Pancreas (tissue), 10 donors: ENCODE data around the gene MALRD1. TPM values are rescaled to one million over a fixed set of nuclear protein-coding genes. Genes with fewer than 3 reads are reported as not detected.

ENCODE experiments used
- ATAC-seq, 4 donors: fragments of 200-7000 bp; cut with Tn5 transposase; one replicate each; pipeline versions ENCODE4 v1.8.0 to v1.9.1; 2020; ENCODE audit warnings: mild to moderate bottlenecking in 4 of 4, moderate library complexity in 4 of 4
- DNase-seq, 6 donors: peaks; one replicate each; pipeline ENCODE4 v3.0.0-alpha.2; 2020
- FAIRE-seq: peaks from 2 replicates; lab custom pipeline; 2012; peaks lifted over from hg19 to GRCh38; lab: Jason Lieb, UNC
- H3K27ac ChIP-seq, 4 donors: fragments of 200-600 bp; sonication (generic); 1 replicate in 3 of 4; 2 replicates in 1 of 4; pipeline versions ENCODE4 v1.5.0 to v1.8.0; 2020
- H3K27me3 ChIP-seq, 4 donors: fragments of 200-600 bp; one replicate each; pipeline ENCODE4 v1.8.0; 2021
- H3K36me3 ChIP-seq, 3 donors: fragments of 200-600 bp; sonication (generic) in 1 of 3; one replicate each; pipeline versions ENCODE4 v1.5.0 to v1.8.0; 2020 to 2021
- H3K4me1 ChIP-seq, 3 donors: fragments of 200-600 bp; one replicate each; pipeline ENCODE4 v1.8.0; 2021
- H3K4me3 ChIP-seq, 4 donors: fragments of 200-600 bp; sonication (generic) in 2 of 4; one replicate each; pipeline versions ENCODE4 v1.5.0 to v1.8.0; 2020 to 2021
- H3K9me3 ChIP-seq, 4 donors: fragments of 200-600 bp; one replicate each; pipeline ENCODE4 v1.8.0; 2021
- WGBS, 2 donors: extraction: QIAGEN DNeasy Blood & Tissue Kit; methylation state at CpG; one replicate each; pipeline ENCODE4 v1.1.7; 2013; 5-methylcytosine and 5-hydroxymethylcytosine counted together
- intact Hi-C, 3 donors: fragments of 100-400 bp; cut with DNase I; formaldehyde crosslinking; loops; one replicate each; pipeline versions ENCODE4 v1.11.1 to v1.14.2; 2022
- polyA plus RNA-seq, 2 donors: library from polyadenylated mRNA; stranded (reverse); fragments of 200-250 nt; gene quantifications; one replicate each; pipeline ENCODE4 v1.2.3, GENCODE V29; 2013
- total RNA-seq, 6 donors: library from RNA; stranded (reverse); fragmentation: NEBNext Ultra II Directional in 4 of 6; extraction: Animal tissue kit (Norgen Biotek cat#: 25700) in 4 of 6; gene quantifications; one replicate each; pipeline versions ENCODE4 v1.2.1 to v1.2.4, GENCODE V29; 2021 to 2023
- TF ChIP-seq, protein P1 (sequence below), 4 donors: fragments of 200-600 bp; sonication (generic) in 3 of 4; IDR thresholded peaks; one replicate each; pipeline versions ENCODE4 v1.5.0 to v1.8.0; 2021; ENCODE audit warnings: antibody characterized with exemption in 4 of 4
- donor health status: healthy with polysubstance abuse.
- donor health status: DM: no; HTN: no; CAD: no; lungs with moderate emphysema.
- donor health status: DM: no; HTN: no; CAD: no.
- donor health status: control.
- donor health status: control.
- donor health status: Bipolar disorder and iron deficiency.
- donor health status: DM: yes; HTN: yes; CAD: no.
- donor health status: DM: no; HTN: no; CAD: no.
- donor health status: DM: no; HTN: no; CAD: no.
- donor health status: DM: yes; HTN: yes; CAD: no.

MALRD1 gene
- total and polyA plus RNA-seq, 8 donors = 0.13 to 0.87 (median 0.31) TPM; not detected in 5

DNA sequence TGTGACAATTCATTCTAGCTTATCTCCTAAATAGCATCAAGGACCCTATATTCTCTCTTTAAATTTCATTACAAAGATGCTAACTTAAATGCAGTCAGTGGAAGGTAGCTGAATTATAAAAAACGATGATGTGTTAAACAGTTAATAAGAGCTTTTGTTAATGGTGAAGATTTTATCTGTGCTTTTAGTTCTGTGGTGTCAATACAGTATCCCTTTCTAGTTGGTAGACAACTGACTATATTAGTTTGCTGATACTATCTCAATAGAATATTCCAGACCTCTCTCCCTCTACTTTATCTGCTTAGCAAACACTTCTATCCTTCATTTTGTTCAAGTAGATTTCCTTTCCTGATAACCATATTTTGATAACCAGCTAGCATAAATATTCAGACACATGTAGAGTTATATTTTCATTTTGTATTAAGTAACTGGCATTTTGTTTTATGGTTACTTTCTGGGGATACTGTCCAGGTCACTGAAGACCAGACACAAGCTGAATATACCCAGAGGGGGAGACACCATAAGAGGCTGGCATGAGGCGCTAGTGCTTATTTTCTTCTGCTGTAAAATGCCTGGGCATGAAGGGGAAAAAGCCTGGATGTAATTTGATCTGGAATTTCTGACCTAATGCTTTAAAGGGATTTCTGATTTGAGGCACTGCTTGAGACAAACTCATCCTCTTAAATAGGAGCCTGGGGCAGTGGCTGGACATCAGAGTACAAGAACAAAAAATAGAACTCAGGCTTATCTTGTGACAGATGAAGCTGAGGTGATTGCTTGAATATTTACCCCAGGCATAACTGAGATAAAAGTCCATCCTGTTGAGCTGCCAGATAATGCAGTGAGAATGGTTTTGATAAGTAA is 197.5 kb downstream of the MALRD1 start:
- WGBS, 2 donors = 45 to 63% methylated on average over 2 of the region's 2 CpGs
- Histone ChIP-seq H3K27me3 (no peaks in the 10 kb centered on the region), H3K4me1 (no peaks in the 10 kb centered on the region), H3K27ac (no peak overlapping the region), H3K4me3 (no peak overlapping the region), H3K9me3 (no peaks in the 10 kb centered on the region), H3K36me3 (no peaks in the 10 kb centered on the region)
- intact Hi-C loops = no loop called here
- DNase-seq = no peak
- TF ChIP-seq, protein P1, sequence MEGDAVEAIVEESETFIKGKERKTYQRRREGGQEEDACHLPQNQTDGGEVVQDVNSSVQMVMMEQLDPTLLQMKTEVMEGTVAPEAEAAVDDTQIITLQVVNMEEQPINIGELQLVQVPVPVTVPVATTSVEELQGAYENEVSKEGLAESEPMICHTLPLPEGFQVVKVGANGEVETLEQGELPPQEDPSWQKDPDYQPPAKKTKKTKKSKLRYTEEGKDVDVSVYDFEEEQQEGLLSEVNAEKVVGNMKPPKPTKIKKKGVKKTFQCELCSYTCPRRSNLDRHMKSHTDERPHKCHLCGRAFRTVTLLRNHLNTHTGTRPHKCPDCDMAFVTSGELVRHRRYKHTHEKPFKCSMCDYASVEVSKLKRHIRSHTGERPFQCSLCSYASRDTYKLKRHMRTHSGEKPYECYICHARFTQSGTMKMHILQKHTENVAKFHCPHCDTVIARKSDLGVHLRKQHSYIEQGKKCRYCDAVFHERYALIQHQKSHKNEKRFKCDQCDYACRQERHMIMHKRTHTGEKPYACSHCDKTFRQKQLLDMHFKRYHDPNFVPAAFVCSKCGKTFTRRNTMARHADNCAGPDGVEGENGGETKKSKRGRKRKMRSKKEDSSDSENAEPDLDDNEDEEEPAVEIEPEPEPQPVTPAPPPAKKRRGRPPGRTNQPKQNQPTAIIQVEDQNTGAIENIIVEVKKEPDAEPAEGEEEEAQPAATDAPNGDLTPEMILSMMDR (IDR thresholded peaks at IDR 0.05) = no peak
- no peak for ATAC-seq
- no peak for FAIRE-seq

DNA sequence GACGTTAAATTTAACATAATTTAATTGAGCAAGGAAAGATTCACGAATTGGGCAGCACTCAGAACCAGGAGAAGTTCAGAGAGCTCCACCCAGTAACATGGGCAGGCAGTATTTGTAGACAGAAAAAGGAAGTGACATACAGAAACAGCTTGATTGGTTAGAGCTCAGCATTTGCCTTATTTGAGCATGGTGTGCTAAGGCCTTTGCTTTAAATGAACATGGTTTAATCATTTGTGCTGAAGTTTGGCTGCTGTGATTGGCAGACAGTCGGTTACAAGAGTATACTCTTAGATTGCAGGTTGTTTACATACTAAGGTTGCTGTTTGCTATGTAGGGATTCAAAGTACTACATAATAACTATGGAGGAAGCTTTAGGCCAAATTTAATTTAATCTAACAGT is 199.2 kb downstream of the MALRD1 start:
- ATAC-seq (no peak), DNase-seq (no peak), FAIRE-seq (no peak)
- no peak overlapping the region for H3K4me3 ChIP-seq
- no peaks in the 10 kb centered on the region for H3K27me3 ChIP-seq
- no peak overlapping the region for H3K27ac ChIP-seq
- WGBS, 2 donors = 39 to 50% methylated on average over 3 of the region's 3 CpGs
- no peaks in the 10 kb centered on the region for H3K4me1 ChIP-seq
- no peaks in the 10 kb centered on the region for H3K9me3 ChIP-seq
- TF ChIP-seq, protein P1 (IDR thresholded peaks at IDR 0.05) = no peak
- intact Hi-C loops = no loop called here
- no peaks in the 10 kb centered on the region for H3K36me3 ChIP-seq

DNA sequence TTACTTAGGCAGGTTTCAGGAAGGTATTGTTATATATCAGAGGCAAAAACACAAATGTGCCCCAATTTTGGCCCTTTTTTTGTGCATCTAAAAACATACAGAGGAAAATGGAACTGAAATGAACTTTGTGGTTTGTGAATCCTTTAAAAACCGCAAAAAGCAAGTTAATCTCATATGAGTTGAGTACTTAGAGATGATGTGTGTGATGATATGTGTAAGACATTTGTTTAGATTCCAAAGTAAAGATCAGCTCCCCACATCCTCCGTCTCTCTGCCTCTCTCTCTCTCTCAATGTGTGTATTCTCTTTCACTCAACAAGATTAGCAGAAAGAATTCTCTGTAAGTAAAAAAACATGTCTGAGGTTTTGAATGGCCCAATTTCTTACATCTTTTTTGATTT is 201.9 kb downstream of the MALRD1 start:
- 40 to 44% methylated on average over 2 of the region's 2 CpGs for WGBS, 2 donors
- TF ChIP-seq, protein P1 (IDR thresholded peaks at IDR 0.05) = no peak
- Histone ChIP-seq H3K36me3 (no peaks in the 10 kb centered on the region), H3K27ac (no peak overlapping the region), H3K4me3 (no peak overlapping the region), H3K27me3 (no peaks in the 10 kb centered on the region), H3K4me1 (no peaks in the 10 kb centered on the region), H3K9me3 (no peaks in the 10 kb centered on the region)
- DNase-seq (no peak), ATAC-seq (no peak), FAIRE-seq (no peak)
- intact Hi-C loops = no loop called here

DNA sequence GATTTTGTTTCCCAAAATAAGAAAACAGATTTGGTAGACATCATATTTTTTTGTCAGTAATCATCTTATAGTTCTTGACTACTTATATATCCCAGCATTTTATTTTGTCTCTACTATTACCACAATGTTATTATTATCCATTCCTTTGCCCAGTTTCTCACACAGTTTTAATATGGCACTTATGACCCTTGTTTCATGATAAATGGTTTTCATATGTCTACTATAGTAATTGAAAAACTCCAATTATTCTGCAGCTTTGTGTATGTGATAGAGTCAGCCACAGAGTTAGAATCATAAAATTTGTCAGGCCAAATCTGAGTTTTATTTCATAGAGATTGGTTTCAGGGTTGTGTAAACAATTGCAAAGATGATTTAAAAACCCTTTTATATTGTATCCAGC is 203.9 kb downstream of the MALRD1 start:
- Histone ChIP-seq H3K4me1 (no peaks in the 10 kb centered on the region), H3K27ac (no peak overlapping the region), H3K36me3 (no peaks in the 10 kb centered on the region), H3K4me3 (no peak overlapping the region), H3K27me3 (no peaks in the 10 kb centered on the region), H3K9me3 (no peaks in the 10 kb centered on the region)
- TF ChIP-seq, protein P1 (IDR thresholded peaks at IDR 0.05) = no peak
- ATAC-seq = no peak
- FAIRE-seq = no peak
- intact Hi-C loops = no loop called here
- no peak for DNase-seq

DNA sequence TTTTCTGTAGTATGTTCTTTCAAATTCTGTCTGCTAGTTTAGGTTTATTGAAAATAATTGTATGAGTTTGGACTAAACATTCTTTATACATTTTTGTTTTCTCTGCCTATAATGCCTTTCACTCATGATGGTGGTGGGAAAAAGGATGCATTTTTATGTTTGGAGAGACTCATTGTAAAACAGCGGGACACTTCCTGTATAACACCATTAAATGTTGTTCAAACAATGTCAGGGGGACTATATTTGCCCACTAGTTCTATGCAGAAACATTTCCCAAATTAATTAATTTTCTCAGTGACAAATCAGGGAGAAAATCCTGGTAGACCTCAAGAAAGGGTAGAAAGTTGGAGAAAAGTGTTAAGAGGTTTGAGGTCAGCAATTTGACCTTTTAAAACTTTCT is 207.7 kb downstream of the MALRD1 start:
- no peak for DNase-seq
- H3K36me3 ChIP-seq = no peaks in the 10 kb centered on the region
- intact Hi-C loops = no loop called here
- ATAC-seq = no peak
- H3K27me3 ChIP-seq = no peaks in the 10 kb centered on the region
- FAIRE-seq = no peak
- no peaks in the 10 kb centered on the region for H3K4me1 ChIP-seq
- H3K9me3 ChIP-seq = no peaks in the 10 kb centered on the region
- TF ChIP-seq, protein P1 (IDR thresholded peaks at IDR 0.05) = no peak
- no peak overlapping the region for H3K4me3 ChIP-seq
- no peak overlapping the region for H3K27ac ChIP-seq
- WGBS, 2 donors = 13 to 15% methylated on average over 1 of the region's 1 CpG
